Measurements from ENCODE around the gene MYH4. TPM values are rescaled to one million over a fixed set of nuclear protein-coding genes. Genes with fewer than 3 reads are reported as not detected.

The MYH4 gene
- total and polyA plus RNA-seq, 7 experiments from 2014 or later, result not detected

DNA sequence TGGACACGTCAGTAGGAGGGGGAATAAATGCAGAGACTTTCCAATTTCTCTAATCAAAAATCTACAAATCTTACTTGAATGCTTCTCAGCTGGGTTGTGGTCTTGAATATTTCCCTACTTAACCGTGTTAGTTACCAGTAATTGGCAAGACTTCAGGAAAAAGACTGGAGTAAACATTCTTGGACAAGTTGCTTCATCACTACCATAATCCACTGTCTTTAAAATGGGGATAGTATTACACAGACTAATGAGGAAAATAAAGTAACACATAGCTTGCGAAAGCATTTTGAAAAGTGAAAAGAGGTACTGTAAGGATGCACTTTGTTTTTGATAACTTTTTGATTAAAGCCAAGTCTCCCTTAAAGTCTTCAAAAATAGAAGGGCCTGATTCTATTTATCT is 30.6 kb upstream of the MYH4 start:
- H3K27me3 Mint-ChIP-seq, result peaks cover 0 to 13% (median 4%) of the 10 kb centered on the region in 5 donors
- ChIA-PET CTCF (no interaction called here), POLR2A (no interaction called here)
- H3K9me3 ChIP-seq (ENCODE audit: control insufficient read depth in 2 of 3, low read length in 3 of 3), result no peaks in the 10 kb centered on the region
- no peaks in the 10 kb centered on the region for H3K36me3 ChIP-seq (ENCODE audit: control insufficient read depth in 2 of 3, insufficient read depth in 3 of 3, low read length in 3 of 3)
- no peaks in the 10 kb centered on the region for H3K27me3 ChIP-seq (ENCODE audit: control insufficient read depth in 2 of 2, insufficient read depth in 2 of 2, low read length in 2 of 2)
- intact Hi-C loops (cut with micrococcal nuclease), result no loop called here
- H3K4me3 ChIP-seq (ENCODE audit: low read length), result no peak overlapping the region
- no peak overlapping the region for H3K27ac ChIP-seq (ENCODE audit: low read depth, low read length)
- H3K27ac Mint-ChIP-seq, result no peak overlapping the region
- H3K4me1 ChIP-seq (ENCODE audit: control insufficient read depth in 2 of 2, insufficient read depth in 2 of 2, low read length in 2 of 2), result no peaks in the 10 kb centered on the region
- peaks cover 0 to 3% (median 0%) of the 10 kb centered on the region in 5 donors for H3K36me3 Mint-ChIP-seq
- no peak overlapping the region for H3K4me3 Mint-ChIP-seq
- peaks cover 0 to 5% (median 1%) of the 10 kb centered on the region in 11 donors for H3K9me3 Mint-ChIP-seq
- H3K4me1 Mint-ChIP-seq, result no peaks in the 10 kb centered on the region
- DNase-seq, result no peak
- no peak for ATAC-seq

DNA sequence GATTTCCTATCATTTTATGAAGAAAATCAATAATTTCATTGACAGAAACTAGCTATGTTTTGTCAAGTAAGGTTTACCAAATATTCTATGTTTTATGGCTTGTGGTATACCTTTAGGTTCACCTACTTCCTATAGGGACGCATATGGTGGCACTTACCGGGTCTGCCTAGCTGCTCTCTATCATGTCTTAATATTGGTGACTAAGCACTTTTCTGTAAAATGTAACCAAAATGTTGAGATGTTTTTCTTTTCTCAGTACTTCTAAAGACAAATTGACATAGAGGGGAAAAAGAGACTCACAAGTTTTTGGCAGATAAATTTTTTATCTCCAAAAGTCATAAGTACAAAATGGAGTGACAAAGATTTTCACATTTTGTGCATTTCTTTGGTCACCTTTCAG is 22.6 kb upstream of the MYH4 start:
- Histone ChIP-seq H3K4me3 (ENCODE audit: low read length) (no peak overlapping the region), H3K27me3 (ENCODE audit: control insufficient read depth in 2 of 2, insufficient read depth in 2 of 2, low read length in 2 of 2) (no peaks in the 10 kb centered on the region), H3K9me3 (ENCODE audit: control insufficient read depth in 2 of 3, low read length in 3 of 3) (peaks cover 0 to 20% (median 3%) of the 10 kb centered on the region in 3 experiments), H3K4me1 (ENCODE audit: control insufficient read depth in 2 of 2, insufficient read depth in 2 of 2, low read length in 2 of 2) (no peaks in the 10 kb centered on the region), H3K36me3 (ENCODE audit: control insufficient read depth in 2 of 3, insufficient read depth in 3 of 3, low read length in 3 of 3) (no peaks in the 10 kb centered on the region), H3K27ac (ENCODE audit: low read depth, low read length) (no peak overlapping the region)
- DNase-seq, result no peak
- no peak for ATAC-seq
- Mint-ChIP-seq H3K27me3 (peaks cover 0 to 18% (median 13%) of the 10 kb centered on the region in 5 donors), H3K4me3 (no peak overlapping the region), H3K9me3 (peaks cover 9 to 46% (median 27%) of the 10 kb centered on the region in 11 donors), H3K4me1 (no peaks in the 10 kb centered on the region), H3K27ac (no peak overlapping the region), H3K36me3 (peaks cover 0 to 10% (median 3%) of the 10 kb centered on the region in 5 donors)
- ChIA-PET POLR2A (no interaction called here), CTCF (no interaction called here)
- intact Hi-C loops (cut with micrococcal nuclease), result no loop called here

DNA sequence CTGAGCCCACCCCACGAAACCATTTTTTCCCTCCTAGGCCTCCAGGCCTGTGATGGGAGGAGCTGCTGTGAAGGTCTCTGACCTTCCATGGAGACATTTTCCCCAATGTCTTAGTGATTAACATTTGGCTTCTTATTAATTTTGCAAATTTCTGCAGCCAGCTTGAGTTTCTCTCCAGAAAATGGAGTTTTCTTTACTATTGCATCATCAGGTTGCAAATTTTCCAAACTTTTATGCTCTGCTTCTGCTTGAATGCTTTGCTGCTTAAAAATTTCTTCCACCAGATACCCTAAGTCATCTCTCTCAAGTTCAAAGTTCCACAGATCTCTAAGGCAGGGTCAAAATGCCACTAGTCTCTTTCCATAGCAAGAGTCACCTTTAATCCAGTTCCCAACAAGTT is 12.9 kb upstream of the MYH4 start:
- Mint-ChIP-seq H3K9me3 (peaks cover 2 to 55% (median 29%) of the 10 kb centered on the region in 11 donors), H3K4me1 (no peaks in the 10 kb centered on the region), H3K4me3 (no peak overlapping the region), H3K36me3 (peaks cover 0 to 20% (median 0%) of the 10 kb centered on the region in 5 donors), H3K27ac (no peak overlapping the region), H3K27me3 (no peaks in the 10 kb centered on the region)
- Histone ChIP-seq H3K36me3 (ENCODE audit: control insufficient read depth in 2 of 3, insufficient read depth in 3 of 3, low read length in 3 of 3) (no peaks in the 10 kb centered on the region), H3K9me3 (ENCODE audit: control insufficient read depth in 2 of 3, low read length in 3 of 3) (peaks cover 0 to 5% (median 0%) of the 10 kb centered on the region in 3 experiments), H3K27ac (ENCODE audit: low read depth, low read length) (no peak overlapping the region), H3K27me3 (ENCODE audit: control insufficient read depth in 2 of 2, insufficient read depth in 2 of 2, low read length in 2 of 2) (no peaks in the 10 kb centered on the region), H3K4me1 (ENCODE audit: control insufficient read depth in 2 of 2, insufficient read depth in 2 of 2, low read length in 2 of 2) (no peaks in the 10 kb centered on the region), H3K4me3 (ENCODE audit: low read length) (no peak overlapping the region)
- ChIA-PET POLR2A (no interaction called here), CTCF (no interaction called here)
- intact Hi-C loops (cut with micrococcal nuclease), result no loop called here
- DNase-seq, result no peak
- ATAC-seq, result no peak

GRCh38 chr17:10477701-10478100 is 8.3 kb upstream of the MYH4 start:
- H3K36me3 Mint-ChIP-seq, result no peaks in the 10 kb centered on the region
- no peaks in the 10 kb centered on the region for H3K4me1 Mint-ChIP-seq
- no peaks in the 10 kb centered on the region for H3K4me1 ChIP-seq (ENCODE audit: control insufficient read depth in 2 of 2, insufficient read depth in 2 of 2, low read length in 2 of 2)
- POLR2A ChIA-PET, result interaction anchor here (0.6 kb wide), 1 partner anchor 712 kb away, joined by 3 read pairs; no protein-coding TSS in a partner anchor
- DNase-seq (no peak), ATAC-seq (no peak)
- no peak overlapping the region for H3K4me3 Mint-ChIP-seq
- CTCF ChIA-PET, result no interaction called here
- H3K27ac Mint-ChIP-seq, result no peak overlapping the region
- no peaks in the 10 kb centered on the region for H3K27me3 Mint-ChIP-seq
- no peaks in the 10 kb centered on the region for H3K9me3 ChIP-seq (ENCODE audit: control insufficient read depth in 2 of 3, low read length in 3 of 3)
- H3K4me3 ChIP-seq (ENCODE audit: low read length), result no peak overlapping the region
- intact Hi-C loops (cut with micrococcal nuclease), result no loop called here
- no peak overlapping the region for H3K27ac ChIP-seq (ENCODE audit: low read depth, low read length)
- no peaks in the 10 kb centered on the region for H3K27me3 ChIP-seq (ENCODE audit: control insufficient read depth in 2 of 2, insufficient read depth in 2 of 2, low read length in 2 of 2)
- peaks cover 0 to 10% (median 6%) of the 10 kb centered on the region in 11 donors for H3K9me3 Mint-ChIP-seq
- no peaks in the 10 kb centered on the region for H3K36me3 ChIP-seq (ENCODE audit: control insufficient read depth in 2 of 3, insufficient read depth in 3 of 3, low read length in 3 of 3)

GRCh38 chr17:10474536-10474935 is 5.2 kb upstream of the MYH4 start:
- CTCF ChIA-PET, result no interaction called here
- intact Hi-C loops (cut with micrococcal nuclease), result no loop called here
- H3K4me1 ChIP-seq (ENCODE audit: control insufficient read depth in 2 of 2, insufficient read depth in 2 of 2, low read length in 2 of 2), result no peaks in the 10 kb centered on the region
- no peaks in the 10 kb centered on the region for H3K36me3 ChIP-seq (ENCODE audit: control insufficient read depth in 2 of 3, insufficient read depth in 3 of 3, low read length in 3 of 3)
- Mint-ChIP-seq H3K36me3 (no peaks in the 10 kb centered on the region), H3K27ac (no peak overlapping the region), H3K4me3 (no peak overlapping the region), H3K4me1 (no peaks in the 10 kb centered on the region), H3K27me3 (no peaks in the 10 kb centered on the region), H3K9me3 (peaks cover 0 to 3% (median 0%) of the 10 kb centered on the region in 11 donors)
- H3K27me3 ChIP-seq (ENCODE audit: control insufficient read depth in 2 of 2, insufficient read depth in 2 of 2, low read length in 2 of 2), result no peaks in the 10 kb centered on the region
- POLR2A ChIA-PET, result no interaction called here
- no peak for DNase-seq
- H3K4me3 ChIP-seq (ENCODE audit: low read length), result no peak overlapping the region
- no peaks in the 10 kb centered on the region for H3K9me3 ChIP-seq (ENCODE audit: control insufficient read depth in 2 of 3, low read length in 3 of 3)
- no peak overlapping the region for H3K27ac ChIP-seq (ENCODE audit: low read depth, low read length)
- ATAC-seq, result no peak

GRCh38 chr17:10471858-10472257 is 2.5 kb upstream of the MYH4 start:
- POLR2A ChIA-PET, result no interaction called here
- no peak overlapping the region for H3K27ac ChIP-seq (ENCODE audit: low read depth, low read length)
- ATAC-seq, result no peak

GRCh38 chr17:10463402-10463801 is 6.0 kb downstream of the MYH4 start:
- Histone ChIP-seq H3K36me3 (ENCODE audit: control insufficient read depth in 2 of 3, insufficient read depth in 3 of 3, low read length in 3 of 3) (no peaks in the 10 kb centered on the region), H3K4me3 (ENCODE audit: low read length) (no peak overlapping the region), H3K4me1 (ENCODE audit: control insufficient read depth in 2 of 2, insufficient read depth in 2 of 2, low read length in 2 of 2) (no peaks in the 10 kb centered on the region), H3K27ac (ENCODE audit: low read depth, low read length) (no peak overlapping the region), H3K27me3 (ENCODE audit: control insufficient read depth in 2 of 2, insufficient read depth in 2 of 2, low read length in 2 of 2) (no peaks in the 10 kb centered on the region), H3K9me3 (ENCODE audit: control insufficient read depth in 2 of 3, low read length in 3 of 3) (no peaks in the 10 kb centered on the region)
- Mint-ChIP-seq H3K27ac (no peak overlapping the region), H3K4me3 (no peak overlapping the region), H3K4me1 (no peaks in the 10 kb centered on the region), H3K9me3 (peaks cover 0 to 9% (median 2%) of the 10 kb centered on the region in 11 donors), H3K36me3 (no peaks in the 10 kb centered on the region), H3K27me3 (peaks cover 0 to 13% (median 4%) of the 10 kb centered on the region in 5 donors)
- ChIA-PET POLR2A (no interaction called here), CTCF (no interaction called here)
- ATAC-seq (no peak), DNase-seq (no peak)
- intact Hi-C loops (cut with micrococcal nuclease), result no loop called here

More at GRCh38 chr17:10471858-10472257, 2.5 kb upstream of the MYH4 start:
- Histone ChIP-seq H3K27me3 (ENCODE audit: control insufficient read depth in 2 of 2, insufficient read depth in 2 of 2, low read length in 2 of 2) (no peaks in the 10 kb centered on the region), H3K4me1 (ENCODE audit: control insufficient read depth in 2 of 2, insufficient read depth in 2 of 2, low read length in 2 of 2) (no peaks in the 10 kb centered on the region), H3K36me3 (ENCODE audit: control insufficient read depth in 2 of 3, insufficient read depth in 3 of 3, low read length in 3 of 3) (no peaks in the 10 kb centered on the region), H3K9me3 (ENCODE audit: control insufficient read depth in 2 of 3, low read length in 3 of 3) (no peaks in the 10 kb centered on the region), H3K4me3 (ENCODE audit: low read length) (no peak overlapping the region)
- Mint-ChIP-seq H3K27me3 (peaks cover 0 to 3% (median 0%) of the 10 kb centered on the region in 5 donors), H3K27ac (no peak overlapping the region), H3K36me3 (no peaks in the 10 kb centered on the region), H3K9me3 (peaks cover 0 to 3% (median 0%) of the 10 kb centered on the region in 11 donors), H3K4me3 (no peak overlapping the region), H3K4me1 (no peaks in the 10 kb centered on the region)
- intact Hi-C loops (cut with micrococcal nuclease), result no loop called here
- CTCF ChIA-PET, result no interaction called here
- DNase-seq, result no peak

Data from naive thymus-derived CD4-positive, alpha-beta T cell (primary cell).